H1 (cell line): ENCODE data around the gene UNC50.

Experiments
- JUN ChIP-seq: IDR thresholded peaks from 2 replicates; pipeline ENCODE4 v1.6.1; 2011; ENCODE audit warnings: low read depth, mild to moderate bottlenecking, improper control_type of control experiment, low read length
- POLR2A ChIP-seq, 2 experiments: IDR thresholded peaks; 1 replicate in 1 of 2; 2 replicates in 1 of 2; pipeline ENCODE4 v1.6.1; 2011; ENCODE audit warnings: low read depth in 2 of 2, low read length in 2 of 2, mild to moderate bottlenecking in 2 of 2; ENCODE audit errors: control extremely low read depth in 1 of 2
- SIX5 ChIP-seq: IDR thresholded peaks from 2 replicates; pipeline ENCODE4 v1.6.1; 2011; ENCODE audit warnings: mild to moderate bottlenecking, low read depth, low read length
- TF ChIP-seq, protein P1 (sequence below), 3 experiments: IDR thresholded peaks; 1 replicate in 2 of 3; 2 replicates in 1 of 3; pipeline versions ENCODE4 v1.5.1 to v1.6.1; 2011; ENCODE audit warnings: low read length in 3 of 3, mild to moderate bottlenecking in 3 of 3, inconsistent platforms in 2 of 3, low read depth in 1 of 3, moderate library complexity in 1 of 3; ENCODE audit not compliant: insufficient read depth in 1 of 3; ENCODE audit errors: control extremely low read depth in 1 of 3
- TF ChIP-seq, protein P2 (sequence below): IDR thresholded peaks from 2 replicates; pipeline ENCODE4 v1.6.1; 2011; ENCODE audit warnings: low read length, improper control_type of control experiment

DNA sequence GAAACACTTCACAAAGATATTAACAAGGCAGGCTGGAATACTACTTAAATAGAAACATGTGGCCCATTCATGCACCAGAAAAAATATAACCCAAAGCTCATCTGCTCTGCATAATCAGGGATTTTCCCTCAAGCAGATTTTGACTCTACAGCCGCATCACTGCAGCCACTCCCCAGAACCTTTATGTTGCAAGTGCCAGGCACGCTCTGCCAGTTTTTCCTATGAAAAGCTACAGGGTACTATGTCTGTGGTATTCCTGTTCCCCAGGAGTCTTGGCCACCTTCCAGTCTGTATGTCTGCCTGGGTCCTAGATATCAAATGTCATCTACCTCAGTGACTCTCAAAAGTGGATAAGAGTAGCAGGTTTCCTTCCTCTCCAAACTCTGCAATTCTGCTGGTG lies 3.8 kb upstream of the UNC50 start:
- TF ChIP-seq, protein P1, sequence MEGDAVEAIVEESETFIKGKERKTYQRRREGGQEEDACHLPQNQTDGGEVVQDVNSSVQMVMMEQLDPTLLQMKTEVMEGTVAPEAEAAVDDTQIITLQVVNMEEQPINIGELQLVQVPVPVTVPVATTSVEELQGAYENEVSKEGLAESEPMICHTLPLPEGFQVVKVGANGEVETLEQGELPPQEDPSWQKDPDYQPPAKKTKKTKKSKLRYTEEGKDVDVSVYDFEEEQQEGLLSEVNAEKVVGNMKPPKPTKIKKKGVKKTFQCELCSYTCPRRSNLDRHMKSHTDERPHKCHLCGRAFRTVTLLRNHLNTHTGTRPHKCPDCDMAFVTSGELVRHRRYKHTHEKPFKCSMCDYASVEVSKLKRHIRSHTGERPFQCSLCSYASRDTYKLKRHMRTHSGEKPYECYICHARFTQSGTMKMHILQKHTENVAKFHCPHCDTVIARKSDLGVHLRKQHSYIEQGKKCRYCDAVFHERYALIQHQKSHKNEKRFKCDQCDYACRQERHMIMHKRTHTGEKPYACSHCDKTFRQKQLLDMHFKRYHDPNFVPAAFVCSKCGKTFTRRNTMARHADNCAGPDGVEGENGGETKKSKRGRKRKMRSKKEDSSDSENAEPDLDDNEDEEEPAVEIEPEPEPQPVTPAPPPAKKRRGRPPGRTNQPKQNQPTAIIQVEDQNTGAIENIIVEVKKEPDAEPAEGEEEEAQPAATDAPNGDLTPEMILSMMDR (IDR thresholded peaks at IDR 0.05; ENCODE audit: control extremely low read depth in 1 of 3, insufficient read depth in 1 of 3, low read depth in 1 of 3, low read length in 3 of 3) = no peak
- no peak for TF ChIP-seq SIX5
- no peak for TF ChIP-seq POLR2A (IDR thresholded peaks at IDR 0.05; ENCODE audit: control extremely low read depth in 1 of 2, low read depth in 2 of 2, low read length in 2 of 2)
- no peak for TF ChIP-seq JUN
- TF ChIP-seq, protein P2, sequence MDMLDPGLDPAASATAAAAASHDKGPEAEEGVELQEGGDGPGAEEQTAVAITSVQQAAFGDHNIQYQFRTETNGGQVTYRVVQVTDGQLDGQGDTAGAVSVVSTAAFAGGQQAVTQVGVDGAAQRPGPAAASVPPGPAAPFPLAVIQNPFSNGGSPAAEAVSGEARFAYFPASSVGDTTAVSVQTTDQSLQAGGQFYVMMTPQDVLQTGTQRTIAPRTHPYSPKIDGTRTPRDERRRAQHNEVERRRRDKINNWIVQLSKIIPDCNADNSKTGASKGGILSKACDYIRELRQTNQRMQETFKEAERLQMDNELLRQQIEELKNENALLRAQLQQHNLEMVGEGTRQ = no peak
